OCI-LY1 (cell line): ENCODE measurements around the gene CHST8.

Source experiments
- CTCF ChIP-seq: fragments of 200-600 bp; sonication (generic), shearing (Covaris generic); IDR thresholded peaks from 2 replicates; pipeline ENCODE4 v1.5.1; 2017; ENCODE audit warnings: mild to moderate bottlenecking, antibody characterized with exemption, low read length, moderate library complexity, mixed read lengths
- EZH2 ChIP-seq: fragments of 200-600 bp; sonication (generic), shearing (Covaris generic); IDR thresholded peaks from 2 replicates; pipeline ENCODE4 v1.8.0; 2017; ENCODE audit warnings: borderline replicate concordance, mixed run types, mild to moderate bottlenecking, antibody characterized with exemption, low read length, moderate library complexity, mixed read lengths

GRCh38 chr19:33720691-33721682, 99.2 kb downstream of the CHST8 start:
- TF ChIP-seq CTCF (no peak), EZH2 (no peak)
